ENCODE data around the gene MICU1.

DNA sequence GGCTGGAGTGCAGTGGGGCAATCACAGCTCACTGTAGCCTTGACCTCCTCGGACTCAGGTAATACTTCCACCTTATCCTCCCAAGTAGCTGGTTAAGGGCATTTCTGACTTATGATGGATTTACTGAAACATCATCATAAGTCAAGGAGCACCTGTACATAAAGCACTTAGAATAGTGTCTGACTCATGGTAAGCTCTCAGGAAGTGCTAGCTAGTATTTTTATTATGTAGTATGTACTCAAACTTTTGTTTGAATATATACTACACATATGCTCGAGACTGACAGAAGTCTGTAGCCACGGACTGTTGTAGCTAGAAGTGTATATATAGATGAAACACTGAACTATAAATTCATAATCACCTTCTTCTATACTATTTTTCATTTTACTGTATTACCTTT is 163.6 kb downstream of the MICU1 start:
- TF ChIP-seq, protein P1, sequence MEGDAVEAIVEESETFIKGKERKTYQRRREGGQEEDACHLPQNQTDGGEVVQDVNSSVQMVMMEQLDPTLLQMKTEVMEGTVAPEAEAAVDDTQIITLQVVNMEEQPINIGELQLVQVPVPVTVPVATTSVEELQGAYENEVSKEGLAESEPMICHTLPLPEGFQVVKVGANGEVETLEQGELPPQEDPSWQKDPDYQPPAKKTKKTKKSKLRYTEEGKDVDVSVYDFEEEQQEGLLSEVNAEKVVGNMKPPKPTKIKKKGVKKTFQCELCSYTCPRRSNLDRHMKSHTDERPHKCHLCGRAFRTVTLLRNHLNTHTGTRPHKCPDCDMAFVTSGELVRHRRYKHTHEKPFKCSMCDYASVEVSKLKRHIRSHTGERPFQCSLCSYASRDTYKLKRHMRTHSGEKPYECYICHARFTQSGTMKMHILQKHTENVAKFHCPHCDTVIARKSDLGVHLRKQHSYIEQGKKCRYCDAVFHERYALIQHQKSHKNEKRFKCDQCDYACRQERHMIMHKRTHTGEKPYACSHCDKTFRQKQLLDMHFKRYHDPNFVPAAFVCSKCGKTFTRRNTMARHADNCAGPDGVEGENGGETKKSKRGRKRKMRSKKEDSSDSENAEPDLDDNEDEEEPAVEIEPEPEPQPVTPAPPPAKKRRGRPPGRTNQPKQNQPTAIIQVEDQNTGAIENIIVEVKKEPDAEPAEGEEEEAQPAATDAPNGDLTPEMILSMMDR (IDR thresholded peaks at IDR 0.05) = no peak
- no peak for TF ChIP-seq POLR2A (IDR thresholded peaks at IDR 0.05)
